Measurements from ENCODE around the gene SBF1. TPM values are rescaled to one million over a fixed set of nuclear protein-coding genes. Genes with fewer than 3 reads are reported as not detected.

The SBF1 gene
- total and polyA plus RNA-seq, 9 donors: 1.9 to 86.0 (median 58.7) TPM

GRCh38 chr22:50483106-50483505 is 8.3 kb upstream of the SBF1 start:
- H3K27me3 ChIP-seq: peaks cover 9% of the 10 kb centered on the region

GRCh38 chr22:50482107-50483074 is 7.6 kb upstream of the SBF1 start:
- no peak for DNase-seq
- 37 to 52% (median 45%) methylated on average over 29 to 35 of the region's 35 CpGs for WGBS, 3 donors
- H3K27ac ChIP-seq: no peak overlapping the region
- no peak overlapping the region for H3K4me3 ChIP-seq
- H3K36me3 ChIP-seq: no peaks in the 10 kb centered on the region
- H3K9me3 ChIP-seq: no peaks in the 10 kb centered on the region
- intact Hi-C loops (cut with DNase I): no loop called here
- no peak for TF ChIP-seq EP300 (IDR thresholded peaks at IDR 0.05)
- no peaks in the 10 kb centered on the region for H3K4me1 ChIP-seq (ENCODE audit: insufficient read depth)
- peaks cover 9% of the 10 kb centered on the region for H3K27me3 ChIP-seq

More at GRCh38 chr22:50483106-50483505, 8.3 kb upstream of the SBF1 start:
- DNase-seq: no peak
- no peak for TF ChIP-seq EP300 (IDR thresholded peaks at IDR 0.05)
- TF ChIP-seq POLR2A (IDR thresholded peaks at IDR 0.05): no peak
- TF ChIP-seq CTCF (IDR thresholded peaks at IDR 0.05): no peak
- Histone ChIP-seq H3K36me3 (no peaks in the 10 kb centered on the region), H3K27ac (no peak overlapping the region), H3K9me3 (no peaks in the 10 kb centered on the region), H3K4me3 (no peak overlapping the region), H3K4me1 (ENCODE audit: insufficient read depth) (no peaks in the 10 kb centered on the region)
- intact Hi-C loops (cut with DNase I): no loop called here
- 71 to 83% (median 77%) methylated on average over 10 of the region's 10 CpGs for WGBS, 3 donors

- Histone ChIP-seq H3K9me3 (no peaks in the 10 kb centered on the region), H3K4me1 (ENCODE audit: insufficient read depth) (no peaks in the 10 kb centered on the region), H3K4me3 (peak within 1 kb of the TSS; percentile 19), H3K27ac (no peak within 1 kb of the TSS), H3K36me3 (no peaks in the 10 kb centered on the region), H3K27me3 (peaks cover 9% of the 10 kb centered on the region)
- no peak for DNase-seq
- no peak for TF ChIP-seq POLR2A (IDR thresholded peaks at IDR 0.05)
- TF ChIP-seq EP300 (IDR thresholded peaks at IDR 0.05): no peak
- no peak for TF ChIP-seq CTCF (IDR thresholded peaks at IDR 0.05)
- 2 to 6% (median 3%) methylated on average over 16 to 70 of the region's 70 CpGs for WGBS, 3 donors
- intact Hi-C loops (cut with DNase I): no loop called here
These were observed 6.7 kb upstream of the SBF1 start, which contains the start of gene ADM2 for GRCh38 chr22:50481440-50482106. Gene ADM2 (plus strand): TSS chr22:50481543. CDS start chr22:50481848, 305 bp downstream.

- TF ChIP-seq POLR2A (IDR thresholded peaks at IDR 0.05): no peak
- no peak for TF ChIP-seq CTCF (IDR thresholded peaks at IDR 0.05)
- TF ChIP-seq EP300 (IDR thresholded peaks at IDR 0.05): no peak
- H3K4me3 ChIP-seq: peak overlapping the region; percentile 19
- intact Hi-C loops (cut with DNase I): no loop called here
- H3K4me1 ChIP-seq (ENCODE audit: insufficient read depth): no peaks in the 10 kb centered on the region
- no peaks in the 10 kb centered on the region for H3K36me3 ChIP-seq
- no peaks in the 10 kb centered on the region for H3K9me3 ChIP-seq
- 1 to 4% (median 2%) methylated on average over 5 to 45 of the region's 45 CpGs for WGBS, 3 donors
- DNase-seq: no peak
- peaks cover 9% of the 10 kb centered on the region for H3K27me3 ChIP-seq
- no peak overlapping the region for H3K27ac ChIP-seq
These were observed 6.2 kb upstream of the SBF1 start for GRCh38 chr22:50481045-50481439.

All from ovary (tissue), 9 donors.